Ovary (tissue), 9 donors: ENCODE results near the gene PPM1H. TPM values are rescaled to one million over a fixed set of nuclear protein-coding genes. Genes with fewer than 3 reads are reported as not detected.
"Not testable (repeated sequence)": the region's sequence is repeated elsewhere in the genome, so short reads cannot be mapped to it uniquely, and the experiment has no call there.

Source experiments
- DNase-seq, 5 donors: peaks; one replicate each; pipeline ENCODE4 v3.0.0-alpha.2; 2019 to 2020
- H3K27ac ChIP-seq, 2 donors: fragments of 200-600 bp; one replicate each; pipeline versions ENCODE4 v1.5.1 to v1.8.0; 2019 to 2022
- H3K27me3 ChIP-seq: fragments of 200-600 bp; one replicate; pipeline ENCODE4 v1.8.0; 2022
- H3K36me3 ChIP-seq: fragments of 200-600 bp; sonication (generic); one replicate; pipeline ENCODE4 v1.5.1; 2019
- H3K4me1 ChIP-seq: one replicate; pipeline ENCODE4 v1.8.1; 2013; ENCODE audit warnings: mild to moderate bottlenecking, moderate library complexity; ENCODE audit not compliant: insufficient read depth
- H3K4me3 ChIP-seq: fragments of 200-600 bp; sonication (generic); one replicate; pipeline ENCODE4 v1.5.1; 2017
- H3K9me3 ChIP-seq, 2 donors: fragments of 200-600 bp in 1 of 2; sonication (generic) in 1 of 2; one replicate each; pipeline versions ENCODE4 v1.5.1 to v1.8.1; 2013 to 2019; ENCODE audit warnings: mild to moderate bottlenecking in 1 of 2, moderate library complexity in 1 of 2
- EP300 ChIP-seq: sonication (generic); formaldehyde crosslinking; IDR thresholded peaks from one replicate; pipeline ENCODE4 v1.6.1; 2017; ENCODE audit warnings: antibody characterized with exemption
- POLR2A ChIP-seq: fragments of 450-650 bp; IDR thresholded peaks from one replicate; pipeline ENCODE4 v1.6.1; 2017; ENCODE audit warnings: antibody characterized with exemption, mild to moderate bottlenecking, moderate library complexity
- WGBS, 3 donors: extraction: QIAGEN DNeasy Blood & Tissue Kit in 1 of 3; methylation state at CpG; one replicate each; pipeline versions ENCODE4 v1.1.5 to v1.1.7; 2013 to 2017; 5-methylcytosine and 5-hydroxymethylcytosine counted together
- intact Hi-C, 4 donors: fragments of 100-400 bp; cut with DNase I; formaldehyde crosslinking; loops; one replicate each; pipeline versions ENCODE4 v1.11.0 to v1.15.1; 2022 to 2023
- polyA plus RNA-seq, 2 donors: library from polyadenylated mRNA; stranded (reverse); fragments of 200-250 nt in 1 of 2; fragments of 350-450 nt in 1 of 2; fragmentation: Illumina TruSeq in 1 of 2; extraction: RNeasy Lipid Tissue Mini Kit (QIAGEN cat#74804) in 1 of 2; gene quantifications; one replicate each; pipeline ENCODE4 v1.2.3, GENCODE V29; 2013 to 2014
- total RNA-seq, 7 donors: library from RNA; depleted of rRNA in 2 of 7; stranded (reverse); fragments of >200 nt in 2 of 7; fragmentation: NEBNext Ultra II Directional in 3 of 7; extraction: Animal tissue kit (Norgen Biotek cat#: 25700) in 3 of 7; gene quantifications; one replicate each; pipeline versions ENCODE4 v1.1.0 to v1.2.4, GENCODE V29; 2016 to 2023
- TF ChIP-seq, protein P1 (sequence below), 3 donors: fragments of 450-650 bp in 2 of 3; fragments of 200-600 bp in 1 of 3; IDR thresholded peaks; one replicate each; pipeline versions ENCODE4 v1.5.1 to v1.8.0; 2016 to 2022; ENCODE audit warnings: antibody characterized with exemption in 3 of 3, mild to moderate bottlenecking in 1 of 3
- donor health status: DM: no; HTN: no; CAD: no; lungs with moderate emphysema.
- donor health status: DM: no; HTN: no; CAD: no.
- donor health status: Bipolar disorder and iron deficiency.
- donor health status: DM: yes; HTN: yes; CAD: no.
- donor health status: DM: no; HTN: no; CAD: no.
- donor health status: DM: yes; HTN: yes; CAD: no.

Gene PPM1H
- total and polyA plus RNA-seq, 9 donors, result 1.6 to 45.4 (median 12.0) TPM

DNA sequence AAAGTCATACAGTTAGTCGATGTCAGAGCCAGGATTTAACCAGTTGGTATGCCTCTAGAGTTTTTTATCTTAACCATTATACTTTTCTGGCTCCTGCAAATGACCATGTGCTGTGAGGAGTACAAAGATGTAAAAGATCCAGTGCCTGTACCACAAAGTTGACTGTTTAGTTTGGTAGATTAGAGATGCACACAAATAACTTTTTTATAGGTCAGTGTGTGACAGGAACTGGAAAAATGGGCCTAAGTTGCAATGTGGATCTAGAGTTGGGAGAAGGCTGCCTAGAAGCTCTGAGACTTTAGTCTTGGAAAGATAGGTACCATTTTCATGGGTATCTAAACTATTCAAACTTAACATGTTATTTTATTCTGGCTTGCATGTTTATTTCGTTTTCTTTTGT, 32.8 kb upstream of the PPM1H start:
- intact Hi-C loops, result no loop called here
- no peak for DNase-seq
- Histone ChIP-seq H3K4me3 (no peak overlapping the region), H3K9me3 (no peaks in the 10 kb centered on the region), H3K27ac (no peak overlapping the region), H3K36me3 (no peaks in the 10 kb centered on the region), H3K27me3 (no peaks in the 10 kb centered on the region), H3K4me1 (no peaks in the 10 kb centered on the region)
- 59 to 68% (median 67%) methylated on average over 2 of the region's 2 CpGs for WGBS, 3 donors
- TF ChIP-seq, protein P1, sequence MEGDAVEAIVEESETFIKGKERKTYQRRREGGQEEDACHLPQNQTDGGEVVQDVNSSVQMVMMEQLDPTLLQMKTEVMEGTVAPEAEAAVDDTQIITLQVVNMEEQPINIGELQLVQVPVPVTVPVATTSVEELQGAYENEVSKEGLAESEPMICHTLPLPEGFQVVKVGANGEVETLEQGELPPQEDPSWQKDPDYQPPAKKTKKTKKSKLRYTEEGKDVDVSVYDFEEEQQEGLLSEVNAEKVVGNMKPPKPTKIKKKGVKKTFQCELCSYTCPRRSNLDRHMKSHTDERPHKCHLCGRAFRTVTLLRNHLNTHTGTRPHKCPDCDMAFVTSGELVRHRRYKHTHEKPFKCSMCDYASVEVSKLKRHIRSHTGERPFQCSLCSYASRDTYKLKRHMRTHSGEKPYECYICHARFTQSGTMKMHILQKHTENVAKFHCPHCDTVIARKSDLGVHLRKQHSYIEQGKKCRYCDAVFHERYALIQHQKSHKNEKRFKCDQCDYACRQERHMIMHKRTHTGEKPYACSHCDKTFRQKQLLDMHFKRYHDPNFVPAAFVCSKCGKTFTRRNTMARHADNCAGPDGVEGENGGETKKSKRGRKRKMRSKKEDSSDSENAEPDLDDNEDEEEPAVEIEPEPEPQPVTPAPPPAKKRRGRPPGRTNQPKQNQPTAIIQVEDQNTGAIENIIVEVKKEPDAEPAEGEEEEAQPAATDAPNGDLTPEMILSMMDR (IDR thresholded peaks at IDR 0.05), result no peak
- TF ChIP-seq POLR2A (no peak), EP300 (no peak)

DNA sequence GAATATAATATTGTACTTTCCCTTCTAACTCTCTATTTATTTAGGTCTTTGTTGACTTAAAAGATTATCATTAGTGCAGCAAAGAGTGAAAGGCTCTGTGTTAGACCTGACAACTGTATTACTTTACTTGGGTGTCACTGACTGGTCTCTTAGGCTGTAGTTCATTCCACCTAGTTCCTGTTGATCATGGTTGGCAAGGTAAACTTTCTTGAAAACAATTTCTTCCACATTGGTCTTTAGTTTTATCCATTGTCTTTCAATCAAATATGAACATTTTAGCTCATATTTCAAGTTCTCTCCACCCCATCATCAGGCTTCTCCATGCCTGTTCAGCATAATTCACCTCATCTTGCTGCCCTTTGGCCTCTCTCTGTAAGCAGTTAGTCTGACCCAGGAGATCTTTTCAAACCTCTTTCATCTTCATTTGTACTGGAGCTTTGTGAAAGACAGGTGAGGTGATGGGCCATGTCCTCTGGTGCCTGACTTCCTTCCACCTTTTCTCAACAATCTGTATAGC, 32.1 kb upstream of the PPM1H start:
- H3K27me3 ChIP-seq, result no peaks in the 10 kb centered on the region
- intact Hi-C loops, result no loop called here
- TF ChIP-seq, protein P1 (IDR thresholded peaks at IDR 0.05), result no peak
- TF ChIP-seq EP300 (no peak), POLR2A (no peak)

DNA sequence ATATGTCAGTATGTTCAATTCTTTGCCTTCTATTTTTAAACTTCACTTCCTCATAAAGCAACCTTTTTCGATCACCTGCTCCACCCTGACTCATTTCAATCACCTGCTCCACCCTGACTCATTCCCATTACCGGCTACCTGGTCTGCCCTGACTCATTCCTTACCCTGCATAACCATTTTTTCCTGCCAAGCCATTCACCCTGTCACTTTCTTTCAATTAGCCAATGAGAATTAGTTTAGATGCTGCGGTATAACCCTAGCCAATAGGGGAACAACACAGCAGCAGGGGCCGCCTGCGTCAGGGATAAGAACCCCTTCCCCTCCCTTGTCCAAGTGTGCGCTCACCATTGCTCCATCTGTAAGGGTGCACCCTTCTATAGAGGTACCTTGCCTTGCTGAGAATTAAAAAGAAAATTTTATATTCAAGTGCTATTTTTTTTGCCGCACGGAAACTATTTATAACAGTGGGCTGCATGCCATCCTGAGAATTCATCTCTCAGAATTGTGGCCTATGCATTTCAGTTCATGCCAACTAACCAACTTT, 31.6 kb upstream of the PPM1H start:
- H3K9me3 ChIP-seq, H3K27me3 ChIP-seq, DNase-seq, H3K36me3 ChIP-seq, intact Hi-C loops, H3K4me3 ChIP-seq, H3K4me1 ChIP-seq, H3K27ac ChIP-seq: not testable (repeated sequence)
- 92 to 95% (median 93%) methylated on average over 8 of the region's 8 CpGs for WGBS, 3 donors

More for the DNA sequence above, 32.1 kb upstream of the PPM1H start:
- Histone ChIP-seq H3K9me3 (no peaks in the 10 kb centered on the region), H3K27ac (no peak overlapping the region), H3K36me3 (no peaks in the 10 kb centered on the region), H3K4me1 (no peaks in the 10 kb centered on the region), H3K4me3 (no peak overlapping the region)
- DNase-seq, result no peak

DNA sequence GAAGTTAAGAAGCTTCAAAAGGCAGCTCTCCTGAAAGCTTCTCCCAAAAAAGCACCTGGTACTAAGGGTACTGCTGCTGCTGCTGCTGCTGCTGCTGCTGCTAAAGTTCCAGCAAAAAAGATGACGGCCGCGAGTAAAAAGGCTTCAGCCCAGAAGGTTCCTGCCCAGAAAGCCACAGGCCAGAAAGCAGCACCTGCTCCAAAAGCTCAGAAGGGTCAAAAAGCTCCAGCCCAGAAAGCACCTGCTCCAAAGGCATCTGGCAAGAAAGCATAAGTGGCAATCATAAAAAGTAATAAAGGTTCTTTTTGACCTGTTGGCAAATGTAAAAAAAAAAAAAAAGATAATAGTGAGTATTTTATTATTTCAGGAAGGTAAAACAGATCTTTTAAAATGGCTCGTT, 30.8 kb upstream of the PPM1H start:
- H3K27me3 ChIP-seq, DNase-seq, H3K36me3 ChIP-seq, H3K4me3 ChIP-seq, H3K27ac ChIP-seq, intact Hi-C loops, H3K4me1 ChIP-seq, H3K9me3 ChIP-seq: not testable (repeated sequence)
- 83 to 89% (median 86%) methylated on average over 4 of the region's 4 CpGs for WGBS, 3 donors

DNA sequence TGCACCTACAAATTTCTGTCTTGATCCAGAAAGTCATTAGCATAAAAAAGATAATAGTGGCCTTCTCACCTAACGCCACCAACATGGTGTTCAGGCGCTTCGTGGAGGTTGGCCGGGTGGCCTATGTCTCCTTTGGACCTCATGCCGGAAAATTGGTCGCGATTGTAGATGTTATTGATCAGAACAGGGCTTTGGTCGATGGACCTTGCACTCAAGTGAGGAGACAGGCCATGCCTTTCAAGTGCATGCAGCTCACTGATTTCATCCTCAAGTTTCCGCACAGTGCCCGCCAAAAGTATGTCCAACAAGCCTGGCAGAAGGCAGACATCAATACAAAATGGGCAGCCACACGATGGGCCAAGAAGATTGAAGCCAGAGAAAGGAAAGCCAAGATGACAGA, 30.3 kb upstream of the PPM1H start:
- H3K27ac ChIP-seq, H3K4me1 ChIP-seq, intact Hi-C loops, H3K4me3 ChIP-seq, H3K9me3 ChIP-seq, DNase-seq, H3K27me3 ChIP-seq, H3K36me3 ChIP-seq: not testable (repeated sequence)
- 86 to 96% (median 93%) methylated on average over 11 of the region's 11 CpGs for WGBS, 3 donors

DNA sequence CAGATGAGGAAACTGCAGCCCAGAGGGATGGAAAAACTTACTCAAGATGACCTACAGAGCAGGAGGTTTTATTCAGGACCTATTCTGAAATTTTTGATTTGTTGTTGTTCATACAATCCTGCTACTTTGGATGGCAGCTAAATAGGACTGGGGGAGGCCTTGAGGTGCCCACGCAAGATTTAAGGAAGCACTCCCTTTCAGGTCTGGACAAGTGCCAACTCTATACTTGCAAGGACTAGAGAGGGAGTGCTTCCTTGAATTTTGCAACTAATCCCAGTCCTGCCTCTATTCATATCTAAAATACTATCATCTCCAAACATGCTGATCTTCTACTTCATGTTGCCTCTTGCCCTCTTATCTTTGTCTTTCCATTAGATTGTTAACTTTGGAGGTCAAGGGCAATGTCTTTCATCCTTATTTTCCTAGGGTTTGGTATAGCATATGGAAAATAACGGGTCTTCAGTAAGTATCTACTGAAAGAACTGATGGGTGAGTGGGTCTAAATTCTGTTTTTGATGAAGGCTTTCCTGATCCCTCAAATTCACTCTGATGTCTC, 28.6 kb upstream of the PPM1H start:
- Histone ChIP-seq H3K4me3 (no peak overlapping the region), H3K9me3 (no peaks in the 10 kb centered on the region), H3K27me3 (no peaks in the 10 kb centered on the region), H3K36me3 (no peaks in the 10 kb centered on the region), H3K27ac (no peak overlapping the region), H3K4me1 (peaks cover 4% of the 10 kb centered on the region)
- TF ChIP-seq EP300 (no peak), POLR2A (no peak)
- TF ChIP-seq, protein P1 (IDR thresholded peaks at IDR 0.05), result no peak
- no peak for DNase-seq
- 55 to 61% (median 57%) methylated on average over 2 of the region's 2 CpGs for WGBS, 3 donors
- intact Hi-C loops, result loop anchor here in 1 of 4 donors (5.0 kb wide), 1 partner anchor 1394 kb away; no protein-coding TSS in a partner anchor
